HCT116 (cell line): Measurements from ENCODE around the gene TMEM131. TPM values are rescaled to one million over a fixed set of nuclear protein-coding genes. Genes with fewer than 3 reads are reported as not detected.

Experiments
- ATAC-seq: fragments of 200-7000 bp; cut with Tn5 transposase; 2 replicates; pipeline ENCODE4 v1.9.1; 2020; ENCODE audit warnings: mild to moderate bottlenecking, moderate library complexity
- BruUV-seq: library from RNA; stranded (reverse); fragments of 400-500 nt; replicated peaks from 2 replicates; lab custom pipeline; 2021; lab: Mats Ljungman, UMichigan
- CTCF ChIA-PET: fragments of 300-600 bp; sonication (Branson Sonifier 250); formaldehyde crosslinking; loops from one replicate; lab custom pipeline; 2021; ENCODE audit warnings: antibody characterized with exemption; lab: Charles Lee
- POLR2A ChIA-PET: fragments of 300-600, 350-600 bp; sonication (Branson Sonifier 250); formaldehyde crosslinking; loops from one replicate; lab custom pipeline; 2021; ENCODE audit warnings: antibody characterized with exemption; lab: Charles Lee
- RAD21 ChIA-PET, 2 experiments: fragments of 300-600 bp; sonication (Branson Sonifier 250); formaldehyde crosslinking; loops; one replicate each; lab custom pipeline; 2023; ENCODE audit warnings: low total read pairs in 2 of 2; ENCODE audit not compliant: uncharacterized antibody in 2 of 2, unreplicated experiment in 2 of 2, low non-redundant PET in 1 of 2; lab: Charles Lee
- DNase-seq: peaks from one replicate; pipeline ENCODE4 v3.0.0-alpha.2; 2010; ENCODE audit warnings: low read depth, low spot score
- H2AFZ ChIP-seq: fragments of 200-600 bp; shearing (Covaris generic), sonication (generic); 2 replicates; pipeline ENCODE4 v1.6.1; 2017; ENCODE audit warnings: low read depth, mixed run types, mixed read lengths, antibody characterized with exemption, low read length; ENCODE audit not compliant: poor library complexity, severe bottlenecking
- H3K27ac ChIP-seq: 2 replicates; pipeline ENCODE4 v1.5.1; 2012; ENCODE audit warnings: low read depth, low read length
- H3K27me3 ChIP-seq: fragments of 200-600 bp; sonication (generic); 2 replicates; pipeline ENCODE4 v1.6.1; 2016; ENCODE audit warnings: mixed run types, low read length, mixed read lengths; ENCODE audit not compliant: insufficient read depth
- H3K36me3 ChIP-seq, 2 experiments: fragments of 200-500 bp in 1 of 2; fragments of 200-600 bp in 1 of 2; sonication (Bioruptor generic) in 1 of 2; sonication (generic) in 1 of 2; 2 replicates each; pipeline versions ENCODE4 v1.5.1 to v1.6.1; 2014 to 2016; ENCODE audit warnings: low read length in 2 of 2, inconsistent platforms in 1 of 2, mixed read lengths in 1 of 2, mixed run types in 1 of 2; ENCODE audit not compliant: insufficient read depth in 2 of 2, control insufficient read depth in 1 of 2
- H3K4me1 ChIP-seq, 2 experiments: fragments of 200-600 bp in 1 of 2; sonication (generic) in 1 of 2; 2 replicates each; pipeline versions ENCODE4 v1.5.1 to v1.6.1; 2012 to 2017; ENCODE audit warnings: low read length in 2 of 2, inconsistent platforms in 1 of 2, mild to moderate bottlenecking in 1 of 2, mixed read lengths in 1 of 2, mixed run types in 1 of 2, moderate library complexity in 1 of 2; ENCODE audit not compliant: insufficient read depth in 2 of 2, control insufficient read depth in 1 of 2
- H3K4me2 ChIP-seq: fragments of 200-600 bp; sonication (generic); 2 replicates; pipeline ENCODE4 v1.6.1; 2017; ENCODE audit warnings: mixed run types, low read length, mixed read lengths
- H3K4me3 ChIP-seq, 2 experiments: fragments of 200-600 bp in 1 of 2; sonication (generic) in 1 of 2; replicated peaks in 1 of 2; 2 replicates each; pipeline ENCODE4 v1.5.1; 2011 to 2016; ENCODE audit warnings: low read length in 2 of 2, control low read depth in 1 of 2, low read depth in 1 of 2, mild to moderate bottlenecking in 1 of 2, mixed read lengths in 1 of 2, mixed run types in 1 of 2
- H3K79me2 ChIP-seq: fragments of 200-600 bp; sonication (generic); 2 replicates; pipeline ENCODE4 v1.6.1; 2017; ENCODE audit warnings: mild to moderate bottlenecking, mixed run types, low read length, moderate library complexity, mixed read lengths; ENCODE audit not compliant: insufficient read depth
- H3K9ac ChIP-seq: fragments of 200-600 bp; sonication (generic); 2 replicates; pipeline ENCODE4 v1.6.1; 2016; ENCODE audit warnings: low read length, mixed read lengths
- H3K9me2 ChIP-seq: fragments of 200-600 bp; sonication (generic), shearing (Covaris generic); 2 replicates; pipeline ENCODE4 v1.6.1; 2017; ENCODE audit warnings: mixed run types, mild to moderate bottlenecking, moderate library complexity; ENCODE audit not compliant: insufficient read depth
- H3K9me3 ChIP-seq, 2 experiments: fragments of 200-500 bp in 1 of 2; fragments of 200-600 bp in 1 of 2; sonication (Bioruptor generic) in 1 of 2; sonication (generic) in 1 of 2; 2 replicates each; pipeline ENCODE4 v1.6.1; 2014 to 2017; ENCODE audit warnings: low read length in 2 of 2, mixed read lengths in 2 of 2, inconsistent platforms in 1 of 2, low read depth in 1 of 2, mild to moderate bottlenecking in 1 of 2, mixed run types in 1 of 2, moderate library complexity in 1 of 2; ENCODE audit not compliant: control insufficient read depth in 1 of 2, insufficient read depth in 1 of 2
- H4K20me1 ChIP-seq: fragments of 200-600 bp; sonication (generic), shearing (Covaris generic); 2 replicates; pipeline ENCODE4 v1.6.1; 2017; ENCODE audit warnings: mixed run types, mild to moderate bottlenecking, moderate library complexity; ENCODE audit not compliant: insufficient read depth
- EGR1 ChIP-seq: IDR thresholded peaks from 2 replicates; pipeline ENCODE4 v1.6.1; 2012; ENCODE audit warnings: low read depth
- ELF1 ChIP-seq: IDR thresholded peaks from 2 replicates; pipeline ENCODE4 v1.6.1; 2012; ENCODE audit warnings: low read depth, borderline replicate concordance
- YY1 ChIP-seq: IDR thresholded peaks from 2 replicates; pipeline ENCODE4 v1.6.1; 2011; ENCODE audit warnings: low read length, low read depth, moderate library complexity, mild to moderate bottlenecking; ENCODE audit not compliant: insufficient replicate concordance; ENCODE audit errors: extremely low read depth
- intact Hi-C: fragments of 100-400 bp; cut with micrococcal nuclease; formaldehyde crosslinking; loops from 2 replicates; pipeline ENCODE4 v1.10.0; 2022
- total RNA-seq: library from RNA; stranded (reverse); gene quantifications from one replicate; pipeline ENCODE4 v1.2.1, GENCODE V29; 2021; ENCODE audit not compliant: unreplicated experiment
- TF ChIP-seq, protein P1 (sequence below), 3 experiments: fragments of 200-600 bp in 1 of 3; sonication (generic) in 1 of 3; IDR thresholded peaks in 2 of 3; conservative IDR thresholded peaks in 1 of 3; 2 replicates each; pipeline ENCODE4 v1.5.1; 2012 to 2017; ENCODE audit warnings: low read depth in 2 of 3, low read length in 2 of 3, antibody characterized with exemption in 1 of 3, borderline replicate concordance in 1 of 3, control low read depth in 1 of 3, mild to moderate bottlenecking in 1 of 3, mixed read lengths in 1 of 3, mixed run types in 1 of 3, moderate library complexity in 1 of 3; ENCODE audit not compliant: insufficient read depth in 1 of 3
- TF ChIP-seq, protein P2 (sequence below): IDR thresholded peaks from 2 replicates; pipeline ENCODE4 v1.6.1; 2011; ENCODE audit warnings: mild to moderate bottlenecking, low read length, moderate library complexity; ENCODE audit not compliant: insufficient replicate concordance; ENCODE audit errors: extremely low read depth
- TF ChIP-seq, protein P3 (sequence below): IDR thresholded peaks from 2 replicates; pipeline ENCODE4 v1.6.1; 2012

Gene TMEM131
- total RNA-seq, 1 experiment from 2014 or later, result 51.5 TPM

DNA sequence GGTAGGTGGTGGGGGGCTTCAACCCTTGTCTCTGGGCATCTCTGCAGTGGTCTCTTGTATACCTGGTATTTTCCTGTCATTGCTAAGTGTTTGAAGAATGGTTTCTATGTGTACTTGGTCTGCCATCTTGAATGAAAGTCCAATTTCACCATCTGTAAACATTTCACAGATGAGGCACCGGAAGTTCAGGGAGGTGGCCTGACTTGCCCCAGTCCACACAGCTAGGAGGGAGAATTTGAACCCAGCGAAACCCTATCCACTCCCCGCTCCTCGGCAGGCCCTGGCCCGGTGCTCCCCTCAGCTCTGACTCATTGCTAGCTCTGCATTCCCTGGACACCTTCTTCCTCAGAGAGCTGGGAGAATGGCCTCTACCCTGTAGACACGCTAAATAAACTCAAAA lies 251.8 kb downstream of the TMEM131 start:
- H3K27me3 ChIP-seq, result no peaks in the 10 kb centered on the region
- no peak overlapping the region for H3K4me2 ChIP-seq
- TF ChIP-seq, protein P1, sequence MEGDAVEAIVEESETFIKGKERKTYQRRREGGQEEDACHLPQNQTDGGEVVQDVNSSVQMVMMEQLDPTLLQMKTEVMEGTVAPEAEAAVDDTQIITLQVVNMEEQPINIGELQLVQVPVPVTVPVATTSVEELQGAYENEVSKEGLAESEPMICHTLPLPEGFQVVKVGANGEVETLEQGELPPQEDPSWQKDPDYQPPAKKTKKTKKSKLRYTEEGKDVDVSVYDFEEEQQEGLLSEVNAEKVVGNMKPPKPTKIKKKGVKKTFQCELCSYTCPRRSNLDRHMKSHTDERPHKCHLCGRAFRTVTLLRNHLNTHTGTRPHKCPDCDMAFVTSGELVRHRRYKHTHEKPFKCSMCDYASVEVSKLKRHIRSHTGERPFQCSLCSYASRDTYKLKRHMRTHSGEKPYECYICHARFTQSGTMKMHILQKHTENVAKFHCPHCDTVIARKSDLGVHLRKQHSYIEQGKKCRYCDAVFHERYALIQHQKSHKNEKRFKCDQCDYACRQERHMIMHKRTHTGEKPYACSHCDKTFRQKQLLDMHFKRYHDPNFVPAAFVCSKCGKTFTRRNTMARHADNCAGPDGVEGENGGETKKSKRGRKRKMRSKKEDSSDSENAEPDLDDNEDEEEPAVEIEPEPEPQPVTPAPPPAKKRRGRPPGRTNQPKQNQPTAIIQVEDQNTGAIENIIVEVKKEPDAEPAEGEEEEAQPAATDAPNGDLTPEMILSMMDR (IDR thresholded peaks at IDR 0.05 in 2 of 3, conservative IDR thresholded peaks at IDR 0.05 in 1 of 3; ENCODE audit: borderline replicate concordance in 1 of 3, insufficient read depth in 1 of 3, low read depth in 2 of 3, low read length in 2 of 3), result no peak
- TF ChIP-seq, protein P2, sequence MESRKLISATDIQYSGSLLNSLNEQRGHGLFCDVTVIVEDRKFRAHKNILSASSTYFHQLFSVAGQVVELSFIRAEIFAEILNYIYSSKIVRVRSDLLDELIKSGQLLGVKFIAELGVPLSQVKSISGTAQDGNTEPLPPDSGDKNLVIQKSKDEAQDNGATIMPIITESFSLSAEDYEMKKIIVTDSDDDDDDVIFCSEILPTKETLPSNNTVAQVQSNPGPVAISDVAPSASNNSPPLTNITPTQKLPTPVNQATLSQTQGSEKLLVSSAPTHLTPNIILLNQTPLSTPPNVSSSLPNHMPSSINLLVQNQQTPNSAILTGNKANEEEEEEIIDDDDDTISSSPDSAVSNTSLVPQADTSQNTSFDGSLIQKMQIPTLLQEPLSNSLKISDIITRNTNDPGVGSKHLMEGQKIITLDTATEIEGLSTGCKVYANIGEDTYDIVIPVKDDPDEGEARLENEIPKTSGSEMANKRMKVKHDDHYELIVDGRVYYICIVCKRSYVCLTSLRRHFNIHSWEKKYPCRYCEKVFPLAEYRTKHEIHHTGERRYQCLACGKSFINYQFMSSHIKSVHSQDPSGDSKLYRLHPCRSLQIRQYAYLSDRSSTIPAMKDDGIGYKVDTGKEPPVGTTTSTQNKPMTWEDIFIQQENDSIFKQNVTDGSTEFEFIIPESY, result no peak
- no peak for TF ChIP-seq YY1
- no peak for TF ChIP-seq EGR1
- TF ChIP-seq ELF1, result no peak
- TF ChIP-seq, protein P3, sequence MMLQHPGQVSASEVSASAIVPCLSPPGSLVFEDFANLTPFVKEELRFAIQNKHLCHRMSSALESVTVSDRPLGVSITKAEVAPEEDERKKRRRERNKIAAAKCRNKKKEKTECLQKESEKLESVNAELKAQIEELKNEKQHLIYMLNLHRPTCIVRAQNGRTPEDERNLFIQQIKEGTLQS, result no peak
- H3K79me2 ChIP-seq, result no peaks in the 10 kb centered on the region
- ChIA-PET POLR2A (no interaction called here), CTCF (interaction anchor here (1.2 kb wide), 1 partner anchor 153 kb away, joined by 4 read pairs; no protein-coding TSS in a partner anchor), RAD21 (no interaction called here)
- H3K9ac ChIP-seq, result no peak overlapping the region
- H3K27ac ChIP-seq, result no peak overlapping the region
- H3K4me3 ChIP-seq, result no peak overlapping the region
- no peaks in the 10 kb centered on the region for H3K9me3 ChIP-seq
- no peaks in the 10 kb centered on the region for H4K20me1 ChIP-seq
- ATAC-seq (no peak), DNase-seq (no peak)
- no TSS peak for BruUV-seq
- H3K9me2 ChIP-seq, result no peaks in the 10 kb centered on the region
- intact Hi-C loops, result no loop called here
- H3K4me1 ChIP-seq, result peaks cover 0 to 18% of the 10 kb centered on the region in 2 experiments; a peak in 2 of 4 replicates
- H3K36me3 ChIP-seq, result no peaks in the 10 kb centered on the region
- no peak overlapping the region for H2AFZ ChIP-seq
